Activated naive CD4-positive, alpha-beta T cell treated with Interleukin-2 at 50 U/mL for 16 hours (primary cell): ENCODE measurements around the gene RABEP2.
"Not testable (repeated sequence)": the region's sequence is repeated elsewhere in the genome, so short reads cannot be mapped to it uniquely, and the experiment has no call there.

Experiments used
- DNase-seq: peaks from one replicate; pipeline ENCODE4 v3.0.0-alpha.2; 2020

Gene RABEP2

DNA sequence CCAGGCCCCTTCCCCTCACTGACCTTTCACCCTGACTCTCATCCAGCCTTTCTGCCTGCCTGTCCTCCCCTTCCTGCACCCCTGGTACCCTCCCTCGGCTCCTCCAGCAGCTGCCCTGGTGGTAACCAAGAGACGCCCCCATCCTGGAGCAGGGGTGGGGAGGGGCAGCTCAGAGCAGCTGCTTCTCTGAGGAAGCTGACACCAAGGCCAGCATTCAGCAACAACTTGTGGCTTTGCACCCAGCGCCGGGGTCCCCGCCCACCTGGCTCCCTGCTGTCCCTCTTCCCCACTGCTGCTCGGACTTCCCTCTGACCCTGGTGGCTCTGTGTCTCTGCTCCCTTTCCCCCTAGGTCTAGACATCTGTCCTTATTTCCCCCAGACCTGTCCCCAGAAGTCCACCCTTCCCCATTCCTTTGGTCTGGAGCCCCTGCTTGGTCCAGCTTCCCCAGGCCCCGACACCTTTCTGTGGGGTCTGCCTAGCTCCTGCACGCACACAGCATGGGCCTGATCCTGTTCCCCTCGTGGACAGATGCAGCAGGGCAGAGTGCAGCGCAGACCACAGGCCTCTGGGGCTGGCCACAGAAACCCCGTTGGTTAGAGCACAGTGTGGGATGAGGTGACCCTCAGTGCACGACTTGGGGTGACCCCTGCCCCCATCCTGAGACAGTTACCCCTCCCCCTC, 47.9 kb downstream of the RABEP2 start:
- DNase-seq = no peak

DNA sequence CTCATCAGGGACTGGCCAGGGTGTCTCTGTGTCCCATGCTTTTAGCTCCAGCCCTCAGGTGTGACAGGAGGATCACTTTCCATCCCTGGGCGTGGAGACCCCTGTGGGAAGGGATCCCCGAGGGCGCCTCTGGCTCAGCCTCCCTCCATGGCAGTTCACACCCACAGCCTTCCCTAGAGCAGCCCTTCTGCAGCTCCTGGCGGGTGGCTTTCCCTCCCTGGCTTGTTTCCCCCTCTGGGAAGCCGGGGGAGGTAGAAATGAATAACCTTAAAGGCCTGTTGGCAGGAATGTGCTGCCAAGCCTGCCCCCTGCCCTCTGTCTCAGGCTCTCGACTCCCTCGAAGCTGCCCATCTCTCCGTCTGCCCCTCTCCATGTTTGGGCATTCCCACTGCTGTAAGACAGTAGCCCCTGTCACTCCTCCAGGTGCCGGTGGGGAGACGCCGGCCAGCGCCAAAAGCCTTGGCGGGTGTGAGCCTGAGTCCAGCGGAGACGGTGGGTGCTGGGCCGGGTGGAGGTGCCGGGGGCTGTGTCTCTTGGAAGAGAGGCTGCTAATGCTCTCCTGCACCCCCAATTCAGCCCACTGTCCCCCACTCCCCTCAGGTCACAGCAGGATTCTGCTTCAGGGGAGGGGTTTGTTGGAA, 48.9 kb downstream of the RABEP2 start:
- DNase-seq = no peak

DNA sequence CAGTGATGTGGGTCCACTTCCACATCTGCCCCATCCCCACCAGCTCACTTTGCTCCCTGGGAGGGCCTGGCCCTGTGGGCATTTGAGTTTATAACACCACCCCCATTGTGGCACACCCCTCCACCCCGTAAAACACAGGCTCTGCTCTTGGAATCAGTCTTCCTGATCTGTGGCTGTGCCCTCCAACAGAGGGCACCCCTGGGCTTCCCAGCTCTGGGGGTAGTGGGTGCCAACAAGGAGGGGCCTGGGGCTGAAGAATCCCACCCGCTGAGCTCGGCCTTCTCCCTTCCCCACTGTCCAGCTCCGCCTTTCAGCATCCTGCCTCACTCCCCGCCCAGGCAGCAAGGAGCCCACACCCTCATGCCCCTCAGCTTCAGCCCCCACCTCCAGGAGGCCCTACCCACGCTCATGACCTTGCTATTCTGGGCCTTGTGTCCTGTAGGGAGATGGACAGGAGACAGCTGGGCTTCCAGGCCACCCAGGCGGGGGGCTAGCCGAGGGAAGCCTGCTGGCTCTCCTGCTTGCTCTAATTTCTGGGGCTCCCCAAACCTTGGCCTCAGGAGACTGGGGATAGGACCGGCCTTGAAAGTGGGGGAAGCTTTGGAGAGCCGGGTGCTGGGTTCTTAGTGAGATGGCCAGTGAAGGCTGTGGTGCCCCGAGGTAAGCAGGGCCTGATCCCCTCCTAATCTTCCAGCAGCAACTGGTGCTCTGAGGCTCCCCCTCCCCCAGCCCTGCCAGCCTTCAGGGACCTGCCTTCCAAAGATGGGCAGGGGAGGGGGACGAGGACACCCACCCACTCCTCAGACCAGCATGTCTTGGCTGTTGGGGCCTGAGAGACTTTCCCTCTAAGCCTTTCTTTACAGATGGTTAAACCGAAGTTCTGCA, 49.7 kb downstream of the RABEP2 start:
- no peak for DNase-seq

DNA sequence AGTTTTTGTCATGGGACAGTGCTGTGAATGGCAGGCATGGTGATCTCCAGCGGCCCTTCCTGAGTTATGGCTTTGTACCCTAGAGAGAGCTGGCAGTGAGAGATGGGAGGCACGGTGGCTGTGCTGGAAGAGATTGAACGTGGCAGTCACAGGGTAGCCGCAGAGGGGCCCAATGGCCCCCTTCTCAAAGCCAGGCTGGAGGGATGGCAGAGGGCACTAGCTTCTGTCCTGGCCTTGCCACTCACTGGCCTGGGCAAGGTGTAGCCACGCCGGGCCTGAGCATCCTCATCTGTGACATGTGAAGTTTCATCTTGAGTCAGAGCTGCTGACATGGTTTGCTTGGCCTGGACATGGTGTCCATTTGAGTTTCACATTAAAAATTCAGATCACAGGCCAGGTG, 50.6 kb downstream of the RABEP2 start:
- DNase-seq = no peak

DNA sequence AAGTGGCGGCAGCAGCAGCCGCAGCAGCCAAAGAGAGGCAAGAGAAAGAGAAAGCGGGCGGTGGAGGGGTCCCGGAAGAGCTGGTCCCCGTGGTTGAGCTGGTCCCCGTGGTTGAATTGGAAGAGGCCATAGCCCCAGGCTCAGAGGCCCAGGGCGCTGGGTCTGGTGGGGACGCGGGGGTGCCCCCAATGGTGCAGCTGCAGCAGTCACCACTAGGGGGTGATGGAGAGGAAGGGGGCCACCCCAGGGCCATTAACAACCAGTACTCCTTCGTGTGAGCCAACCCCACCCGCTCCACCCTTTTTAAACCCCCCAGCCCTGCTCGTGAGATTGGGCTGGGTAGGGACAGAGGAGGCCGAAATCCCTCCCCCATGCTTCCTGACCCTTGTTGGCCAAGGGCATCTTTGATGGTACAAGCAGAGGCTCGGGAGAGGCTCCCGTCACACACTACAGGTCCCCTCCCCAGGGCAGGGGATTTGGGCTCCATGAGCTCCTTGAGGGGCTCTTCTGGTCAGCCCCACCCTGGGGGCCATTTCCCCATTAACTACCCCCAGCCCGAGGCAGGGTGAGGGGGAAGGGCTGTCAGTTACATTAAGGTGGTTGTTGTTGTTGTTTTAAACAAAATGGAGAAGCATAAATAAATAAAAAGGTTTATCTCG, 51.4 kb downstream of the RABEP2 start:
- DNase-seq = peak; percentile 69

DNA sequence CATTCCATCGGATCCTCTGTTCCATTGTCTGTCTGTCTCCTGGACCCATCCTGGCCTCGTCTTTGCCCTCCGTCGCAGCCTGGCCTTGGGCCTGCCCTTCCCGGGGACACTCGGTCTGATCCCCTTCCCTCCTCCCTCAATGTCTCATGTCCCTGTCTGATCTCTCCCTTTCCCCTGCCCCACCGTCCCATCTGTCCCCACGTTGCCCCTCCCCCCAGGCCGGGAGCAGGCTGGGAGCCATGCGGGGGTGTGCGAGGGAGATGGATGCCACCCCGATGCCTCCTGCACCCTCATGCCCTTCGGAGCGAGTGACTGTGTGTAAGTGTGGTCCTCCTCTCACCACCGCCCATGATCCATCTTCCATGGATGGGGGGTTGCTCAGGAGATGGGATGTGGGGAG, 52.1 kb downstream of the RABEP2 start:
- DNase-seq = no peak

DNA sequence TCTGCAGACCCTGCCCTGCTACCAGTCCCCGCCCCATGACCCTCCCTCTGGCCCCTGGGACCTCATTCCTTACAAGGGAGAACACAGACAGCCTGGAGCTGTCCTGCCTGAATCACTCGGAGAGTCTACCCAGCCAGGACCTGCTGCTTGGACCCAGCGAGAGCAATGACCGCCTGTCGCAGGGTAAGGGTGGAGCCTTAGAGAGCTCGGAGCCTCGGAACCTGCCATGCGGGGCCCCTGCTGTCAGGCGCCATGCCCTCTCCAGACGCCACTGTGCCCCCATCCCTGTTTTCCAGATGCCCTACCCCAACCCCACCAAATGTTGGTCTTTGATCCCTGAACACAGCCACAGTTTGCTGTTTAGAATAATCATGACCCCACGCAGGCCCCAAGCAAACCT, 55.8 kb downstream of the RABEP2 start:
- no peak for DNase-seq

DNA sequence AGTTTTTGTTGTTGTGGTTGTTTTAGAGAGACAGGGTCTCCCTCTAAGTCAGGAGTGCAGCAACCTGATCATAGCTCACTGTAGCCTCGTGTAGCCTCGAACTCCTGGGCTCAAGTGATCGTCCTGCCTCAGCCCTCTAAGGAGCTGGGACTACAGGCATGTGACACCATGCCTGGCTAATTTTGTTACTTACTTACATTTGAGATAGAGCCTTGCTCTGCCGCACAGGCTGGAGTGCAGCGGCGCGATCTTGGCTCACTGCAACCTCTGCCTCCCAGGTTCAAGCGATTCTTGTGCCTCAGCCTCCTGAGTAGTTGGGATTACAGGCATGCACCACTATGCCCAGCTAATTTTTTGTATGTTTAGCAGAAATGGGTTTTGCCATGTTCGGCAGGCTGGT, 57.4 kb downstream of the RABEP2 start:
- DNase-seq = not testable (repeated sequence)

DNA sequence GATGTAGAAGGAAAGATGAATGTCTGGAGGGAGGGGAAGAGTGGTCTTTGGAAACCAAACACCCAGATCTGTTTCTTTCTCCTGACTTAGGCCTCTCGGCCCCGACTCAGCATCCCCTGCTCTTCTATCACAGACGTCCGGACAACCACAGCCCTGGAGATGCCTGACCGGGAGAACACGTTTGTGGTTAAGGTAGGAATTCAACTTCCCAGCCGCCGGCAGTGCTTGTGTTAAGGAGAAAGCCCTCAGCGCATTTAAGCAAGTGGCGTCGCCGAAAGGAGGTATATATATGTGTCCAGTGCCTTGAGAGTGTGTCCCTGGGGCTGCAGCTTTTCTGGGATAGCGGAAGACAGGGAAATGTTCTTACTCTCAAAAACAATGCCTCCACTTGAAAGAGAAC, 57.8 kb downstream of the RABEP2 start:
- DNase-seq = no peak

DNA sequence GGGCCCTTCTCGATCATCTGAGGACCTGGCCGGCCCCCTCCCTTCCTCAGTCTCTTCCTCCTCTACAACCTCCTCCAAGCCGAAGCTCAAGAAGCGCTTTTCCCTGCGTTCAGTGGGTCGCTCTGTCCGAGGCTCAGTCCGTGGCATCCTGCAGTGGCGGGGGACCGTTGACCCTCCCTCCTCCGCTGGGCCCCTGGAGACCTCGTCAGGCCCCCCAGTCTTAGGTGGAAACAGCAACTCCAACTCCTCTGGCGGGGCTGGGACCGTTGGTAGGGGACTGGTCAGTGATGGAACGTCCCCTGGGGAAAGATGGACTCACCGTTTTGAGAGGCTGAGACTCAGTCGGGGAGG, 58.6 kb downstream of the RABEP2 start:
- no peak for DNase-seq

DNA sequence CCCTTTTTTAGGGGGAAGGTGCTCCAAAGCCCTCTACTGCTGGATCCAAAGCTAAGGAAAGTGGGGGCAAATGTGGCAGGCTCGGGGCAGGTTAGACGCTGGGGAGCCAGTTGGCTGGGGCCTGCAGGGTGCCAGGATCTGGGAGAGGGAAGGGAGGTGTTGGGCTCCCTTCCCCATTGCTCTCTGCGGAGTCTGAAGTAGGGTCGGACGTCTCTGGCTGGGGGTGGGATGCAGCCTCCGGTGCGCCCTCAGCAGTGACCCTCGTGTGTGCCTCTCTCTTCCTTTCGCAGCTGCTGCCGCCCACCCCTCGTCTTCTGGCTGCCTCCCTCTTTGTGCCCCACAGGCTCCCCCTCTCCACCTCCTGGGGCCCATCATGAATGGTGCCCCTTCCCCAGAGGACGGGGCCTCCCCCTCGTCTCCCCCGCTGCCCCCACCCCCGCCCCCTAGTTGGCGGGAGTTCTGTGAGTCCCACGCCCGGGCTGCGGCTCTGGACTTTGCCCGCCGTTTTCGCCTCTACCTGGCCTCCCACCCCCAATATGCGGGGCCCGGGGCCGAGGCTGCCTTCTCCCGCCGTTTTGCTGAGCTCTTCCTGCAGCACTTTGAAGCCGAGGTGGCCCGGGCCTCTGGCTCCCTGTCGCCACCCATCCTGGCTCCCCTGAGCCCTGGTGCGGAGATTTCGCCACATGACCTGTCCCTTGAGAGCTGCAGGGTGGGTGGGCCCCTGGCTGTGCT, 59.1 kb downstream of the RABEP2 start:
- DNase-seq = no peak

DNA sequence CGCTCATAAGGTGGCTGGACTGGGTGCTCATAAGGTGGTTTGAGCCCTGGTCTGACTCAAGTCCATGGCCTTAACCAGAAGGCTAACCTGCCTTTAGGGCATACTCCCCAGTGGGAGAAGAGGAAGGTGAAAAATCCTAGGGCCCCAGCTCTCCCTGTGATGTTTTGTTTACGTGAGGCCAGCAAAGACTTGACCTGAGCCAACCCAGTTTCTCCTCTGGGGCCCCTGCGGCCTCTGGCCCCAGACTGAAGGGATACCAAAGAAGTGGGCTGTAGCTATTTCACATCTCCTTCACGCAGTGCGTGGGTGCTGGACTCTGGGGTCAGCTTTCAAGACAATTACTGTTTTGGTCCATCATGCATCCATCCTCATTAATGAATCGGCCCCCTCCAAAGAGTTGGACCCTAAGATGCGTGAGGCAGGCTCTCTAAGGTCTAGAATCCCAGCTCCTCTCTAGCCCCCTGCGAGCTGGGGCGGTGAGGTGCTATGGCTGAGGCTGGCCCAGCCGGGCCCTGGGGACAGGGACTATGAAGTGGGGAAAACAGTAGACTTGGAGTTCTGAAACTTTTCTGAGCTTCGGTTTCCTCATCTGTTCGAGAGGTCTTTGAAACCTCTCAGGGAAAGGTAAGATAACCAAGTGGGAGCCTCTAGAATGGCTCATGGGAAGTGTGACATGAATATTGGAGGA, 59.9 kb downstream of the RABEP2 start:
- no peak for DNase-seq

DNA sequence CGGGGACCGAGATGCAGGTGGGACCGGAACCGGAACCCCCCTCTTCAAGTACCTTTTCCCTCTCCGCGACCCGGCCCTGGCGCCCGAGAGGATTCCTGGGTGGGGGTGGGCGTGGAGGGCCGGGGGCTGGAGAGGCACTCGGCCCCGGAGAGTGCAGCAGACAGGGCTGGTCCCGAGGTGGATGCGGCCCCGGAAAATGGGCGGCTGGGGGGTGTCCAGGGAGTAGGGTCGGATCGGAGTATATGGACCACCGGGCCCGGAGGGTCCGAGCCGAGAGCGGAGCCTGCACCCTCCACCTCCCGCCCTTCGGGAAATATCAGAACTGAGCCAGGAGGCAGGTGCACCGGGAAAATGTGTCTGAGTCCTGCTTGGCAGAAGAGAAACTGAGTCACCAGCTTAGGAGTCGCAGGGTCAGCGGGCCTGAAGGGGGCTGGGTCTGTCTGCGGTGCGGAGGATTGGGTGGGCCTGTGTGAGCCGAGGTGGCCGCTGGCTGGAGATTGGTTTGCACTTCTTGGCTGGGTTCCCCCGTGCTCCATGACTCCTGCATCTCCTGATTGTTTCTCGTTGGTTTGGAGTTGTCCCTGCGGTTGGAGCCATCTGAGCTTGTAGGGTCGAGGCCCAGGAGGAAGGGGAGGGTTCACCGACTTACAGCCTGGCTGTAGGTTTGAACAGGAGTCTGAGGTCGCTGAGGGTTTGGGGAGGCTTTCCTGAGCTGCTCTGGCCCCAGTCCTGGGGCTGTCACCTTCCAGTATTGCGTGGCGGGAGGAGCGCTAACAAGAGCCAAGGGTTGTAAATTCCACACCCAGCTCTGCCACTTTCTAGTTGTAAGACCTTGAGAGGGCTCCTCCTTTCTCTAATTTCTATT, 60.9 kb downstream of the RABEP2 start:
- DNase-seq = peak; percentile 11

DNA sequence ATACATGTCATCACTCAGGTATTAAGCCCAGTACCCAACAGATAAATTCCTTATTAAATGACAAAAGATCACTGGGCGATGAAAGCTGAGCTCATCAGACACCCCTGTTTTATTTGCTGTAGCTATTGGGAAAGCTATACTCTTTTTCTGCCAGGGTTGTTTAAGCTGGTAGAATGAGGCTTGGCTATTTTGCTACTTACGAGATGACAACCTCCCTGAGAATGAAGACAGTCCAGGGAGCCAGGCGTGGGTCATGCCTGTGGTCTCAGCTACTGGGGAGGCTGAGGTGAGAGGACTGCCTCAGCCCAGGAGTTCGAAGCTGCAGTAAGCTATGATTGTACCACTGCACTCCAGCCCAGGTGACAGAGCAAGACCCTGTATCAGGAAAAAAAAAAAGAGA, 65.7 kb downstream of the RABEP2 start:
- DNase-seq = no peak

DNA sequence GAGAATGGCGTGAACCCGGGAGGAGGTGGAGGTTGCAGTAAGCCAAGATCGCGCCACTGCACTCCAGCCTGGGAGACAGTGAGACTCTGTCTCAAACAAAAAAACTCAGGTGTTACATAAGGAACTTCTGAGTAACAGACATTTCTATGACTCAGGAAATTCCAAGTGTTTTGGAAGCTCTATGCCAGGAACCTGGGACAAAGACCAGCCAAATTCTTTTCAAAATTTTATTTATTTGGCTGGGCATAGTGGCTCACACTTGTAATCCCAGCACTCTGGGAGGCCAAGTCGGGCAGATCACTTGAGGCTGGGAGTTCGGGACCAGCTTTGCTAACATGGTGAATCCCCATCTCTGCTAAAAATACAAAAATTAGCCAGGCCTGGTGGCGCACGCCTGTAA, 66.6 kb downstream of the RABEP2 start:
- no peak for DNase-seq
